GM23338 (cell line): Measurements from ENCODE around the gene CNTROB. TPM values are rescaled to one million over a fixed set of nuclear protein-coding genes. Genes with fewer than 3 reads are reported as not detected.
A peak's percentile ranks its signal among the peaks of the same experiment; 100 is the strongest.

Experiments
- ATAC-seq: fragments of 200-7000 bp; cut with Tn5 transposase; 3 replicates; pipeline ENCODE4 v1.9.1; 2020
- DNase-seq: peaks from one replicate; pipeline ENCODE4 v3.0.0-alpha.2; 2015; ENCODE audit warnings: low spot score
- H2AFZ ChIP-seq: fragments of 200-600 bp; sonication (generic); 2 replicates; pipeline ENCODE4 v1.8.0; 2016; ENCODE audit warnings: antibody characterized with exemption, mild to moderate bottlenecking, moderate library complexity
- H3F3A ChIP-seq: fragments of 200-600 bp; sonication (generic); replicated peaks from 2 replicates; pipeline ENCODE4 v1.8.0; 2017; ENCODE audit warnings: antibody characterized with exemption, mixed run types, low read depth
- H3K27ac ChIP-seq: fragments of 200-600 bp; sonication (generic); 2 replicates; pipeline ENCODE4 v1.6.1; 2016; ENCODE audit warnings: low read depth
- H3K27me3 ChIP-seq: fragments of 200-600 bp; sonication (generic); 2 replicates; pipeline ENCODE4 v1.8.0; 2016; ENCODE audit warnings: mild to moderate bottlenecking, mixed run types, moderate library complexity; ENCODE audit not compliant: insufficient read depth
- H3K36me3 ChIP-seq: fragments of 200-600 bp; sonication (generic); 2 replicates; pipeline ENCODE4 v1.8.0; 2016; ENCODE audit warnings: mild to moderate bottlenecking; ENCODE audit not compliant: insufficient read depth
- H3K4me1 ChIP-seq: fragments of 200-600 bp; sonication (generic); 2 replicates; pipeline ENCODE4 v1.8.0; 2016; ENCODE audit warnings: mild to moderate bottlenecking, moderate library complexity; ENCODE audit not compliant: insufficient read depth
- H3K4me2 ChIP-seq: fragments of 200-600 bp; sonication (generic); 2 replicates; pipeline ENCODE4 v1.7.1; 2017; ENCODE audit warnings: mixed run types
- H3K4me3 ChIP-seq: fragments of 200-600 bp; sonication (generic); 2 replicates; pipeline ENCODE4 v1.6.1; 2016; ENCODE audit warnings: mixed run types
- H3K79me2 ChIP-seq: fragments of 200-600 bp; sonication (generic); replicated peaks from 2 replicates; pipeline ENCODE4 v1.8.0; 2017; ENCODE audit warnings: mild to moderate bottlenecking; ENCODE audit not compliant: insufficient read depth
- H3K9me2 ChIP-seq: fragments of 200-600 bp; sonication (generic); 2 replicates; pipeline ENCODE4 v1.8.0; 2017; ENCODE audit not compliant: insufficient read depth
- H4K20me1 ChIP-seq: fragments of 200-600 bp; sonication (generic); replicated peaks from 2 replicates; pipeline ENCODE4 v1.8.0; 2017; ENCODE audit warnings: mild to moderate bottlenecking; ENCODE audit not compliant: insufficient read depth
- H3K27ac Mint-ChIP-seq: 2 replicates; pipeline ENCODE4 v1.8.0; 2020; ENCODE audit warnings: inconsistent platforms, mild to moderate bottlenecking, moderate library complexity, mixed read lengths
- H3K27me3 Mint-ChIP-seq: 3 replicates; pipeline ENCODE4 v1.8.0; 2022; ENCODE audit warnings: low read depth, mild to moderate bottlenecking, moderate library complexity, mixed read lengths, inconsistent platforms; ENCODE audit not compliant: insufficient read depth, poor library complexity
- H3K36me3 Mint-ChIP-seq: 3 replicates; pipeline ENCODE4 v1.8.0; 2021; ENCODE audit warnings: low read depth, mild to moderate bottlenecking, inconsistent platforms, moderate library complexity, mixed read lengths
- H3K4me1 Mint-ChIP-seq: 3 replicates; pipeline ENCODE4 v1.8.0; 2020; ENCODE audit warnings: mild to moderate bottlenecking, inconsistent platforms, mixed read lengths
- H3K4me3 Mint-ChIP-seq: 3 replicates; pipeline ENCODE4 v1.8.0; 2021; ENCODE audit warnings: moderate library complexity, mild to moderate bottlenecking, inconsistent platforms, mixed read lengths
- H3K9me3 Mint-ChIP-seq: 3 replicates; pipeline ENCODE4 v1.8.0; 2020; ENCODE audit warnings: moderate library complexity, mild to moderate bottlenecking, inconsistent platforms, mixed read lengths
- CREB1 ChIP-seq: fragments of 250-450 bp; sonication (Bioruptor Pico); IDR thresholded peaks from 2 replicates; pipeline ENCODE4 v1.5.0; 2020; ENCODE audit warnings: low read depth, mild to moderate bottlenecking, moderate library complexity
- ETS1 ChIP-seq: IDR thresholded peaks from 2 replicates; pipeline ENCODE4 v1.6.1; 2016; ENCODE audit warnings: antibody characterized with exemption
- EZH2 ChIP-seq: fragments of 200-600 bp; sonication (generic); IDR thresholded peaks from one replicate; pipeline ENCODE4 v1.8.0; 2017; ENCODE audit warnings: antibody characterized with exemption, mild to moderate bottlenecking, low read depth; ENCODE audit not compliant: unreplicated experiment
- JUNB ChIP-seq: IDR thresholded peaks from one replicate; pipeline ENCODE4 v1.6.1; 2016; ENCODE audit warnings: antibody characterized with exemption; ENCODE audit not compliant: unreplicated experiment
- POLR2AphosphoS5 ChIP-seq: IDR thresholded peaks from 2 replicates; pipeline ENCODE4 v1.6.1; 2016; ENCODE audit warnings: antibody characterized with exemption, low read depth
- REST ChIP-seq: IDR thresholded peaks from one replicate; pipeline ENCODE4 v1.6.1; 2018; ENCODE audit warnings: antibody characterized with exemption; ENCODE audit not compliant: unreplicated experiment
- STAT1 ChIP-seq: IDR thresholded peaks from one replicate; pipeline ENCODE4 v1.6.1; 2016; ENCODE audit warnings: antibody characterized with exemption; ENCODE audit not compliant: unreplicated experiment
- ZNF114 ChIP-seq: fragments of 250-450 bp; sonication (Bioruptor Pico); IDR thresholded peaks from 2 replicates; pipeline ENCODE4 v1.5.0; 2020; ENCODE audit warnings: mild to moderate bottlenecking, moderate library complexity
- ZNF331 ChIP-seq: fragments of 250-450 bp; sonication (Bioruptor Pico); IDR thresholded peaks from 2 replicates; pipeline ENCODE4 v1.5.0; 2020; ENCODE audit warnings: low read depth, mild to moderate bottlenecking, moderate library complexity
- polyA plus RNA-seq: library from polyadenylated mRNA; unstranded; fragments of >200 nt; fragmentation: Nextera tagmentation; extraction: Ambion mirVana; gene quantifications from 2 replicates; pipeline ENCODE4 v1.2.1, GENCODE V29; 2016
- total RNA-seq: library from RNA; depleted of rRNA; stranded (reverse); fragments of >200 nt; shearing (Covaris generic); gene quantifications from 2 replicates; pipeline ENCODE4 v1.2.3, GENCODE V29; 2014
- TF ChIP-seq, protein P1 (sequence below), 2 experiments: fragments of 200-600 bp in 1 of 2; sonication (generic) in 1 of 2; conservative IDR thresholded peaks; 2 replicates each; pipeline versions ENCODE4 v1.5.1 to v1.6.1; 2016 to 2017; ENCODE audit warnings: antibody characterized with exemption in 2 of 2, low read depth in 2 of 2, mild to moderate bottlenecking in 2 of 2, moderate library complexity in 1 of 2

CNTROB gene
- total and polyA plus RNA-seq, 2 experiments from 2014 or later: 16.3 to 18.5 TPM

- Mint-ChIP-seq H3K36me3 (no peaks in the 10 kb centered on the region; the same call in 2 of the 3 replicates), H3K27me3 (peaks cover 23% of the 10 kb centered on the region), H3K27ac (no peak overlapping the region), H3K4me1 (peaks cover 4% of the 10 kb centered on the region; the same call in 2 of the 3 replicates), H3K4me3 (no peak overlapping the region), H3K9me3 (peaks cover 9% of the 10 kb centered on the region; the same call in 2 of the 3 replicates)
- peak; percentile 42 for DNase-seq
- no peak overlapping the region for H2AFZ ChIP-seq
- H3F3A ChIP-seq: no peaks in the 10 kb centered on the region
- peaks cover 22% of the 10 kb centered on the region for H3K27me3 ChIP-seq
- no peak overlapping the region for H3K4me2 ChIP-seq
- no peaks in the 10 kb centered on the region for H3K79me2 ChIP-seq
- TF ChIP-seq EZH2 (no peak), JUNB (no peak), POLR2AphosphoS5 (no peak), REST (no peak), ZNF331 (CRISPR knock-in tag) (no peak), ZNF114 (CRISPR knock-in tag) (no peak), ETS1 (no peak), CREB1 (no peak), STAT1 (no peak)
- TF ChIP-seq, protein P1, sequence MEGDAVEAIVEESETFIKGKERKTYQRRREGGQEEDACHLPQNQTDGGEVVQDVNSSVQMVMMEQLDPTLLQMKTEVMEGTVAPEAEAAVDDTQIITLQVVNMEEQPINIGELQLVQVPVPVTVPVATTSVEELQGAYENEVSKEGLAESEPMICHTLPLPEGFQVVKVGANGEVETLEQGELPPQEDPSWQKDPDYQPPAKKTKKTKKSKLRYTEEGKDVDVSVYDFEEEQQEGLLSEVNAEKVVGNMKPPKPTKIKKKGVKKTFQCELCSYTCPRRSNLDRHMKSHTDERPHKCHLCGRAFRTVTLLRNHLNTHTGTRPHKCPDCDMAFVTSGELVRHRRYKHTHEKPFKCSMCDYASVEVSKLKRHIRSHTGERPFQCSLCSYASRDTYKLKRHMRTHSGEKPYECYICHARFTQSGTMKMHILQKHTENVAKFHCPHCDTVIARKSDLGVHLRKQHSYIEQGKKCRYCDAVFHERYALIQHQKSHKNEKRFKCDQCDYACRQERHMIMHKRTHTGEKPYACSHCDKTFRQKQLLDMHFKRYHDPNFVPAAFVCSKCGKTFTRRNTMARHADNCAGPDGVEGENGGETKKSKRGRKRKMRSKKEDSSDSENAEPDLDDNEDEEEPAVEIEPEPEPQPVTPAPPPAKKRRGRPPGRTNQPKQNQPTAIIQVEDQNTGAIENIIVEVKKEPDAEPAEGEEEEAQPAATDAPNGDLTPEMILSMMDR (conservative IDR thresholded peaks at IDR 0.05; ENCODE audit: low read depth in 2 of 2): no peak
- no peak overlapping the region for H3K4me3 ChIP-seq
- no peaks in the 10 kb centered on the region for H3K36me3 ChIP-seq
- ATAC-seq: no peak
- no peaks in the 10 kb centered on the region for H4K20me1 ChIP-seq
- no peak overlapping the region for H3K27ac ChIP-seq
- no peaks in the 10 kb centered on the region for H3K4me1 ChIP-seq
- no peaks in the 10 kb centered on the region for H3K9me2 ChIP-seq
Observed at GRCh38 chr17:7992924-7993323, 60.9 kb downstream of the CNTROB start.
